SK-MEL-5 (cell line): ENCODE measurements around the gene MYF5. TPM values are rescaled to one million over a fixed set of nuclear protein-coding genes. Genes with fewer than 3 reads are reported as not detected.
A peak's percentile ranks its signal among the peaks of the same experiment; 100 is the strongest.

Experiments used
- DNase-seq: peaks from one replicate; pipeline ENCODE4 v3.0.0-alpha.2; 2016; ENCODE audit warnings: low read depth, low spot score
- in situ Hi-C: cut with HindIII; loops from 2 replicates; pipeline ENCODE4 v1.10.0; 2016; ENCODE audit warnings: low sequenced_read_pairs, high pct_unique_total_duplicates, low pct_unique_long_range_greater_than_20kb
- total RNA-seq: library from RNA; depleted of rRNA; stranded (reverse); fragments of >200 nt; shearing (Covaris generic); gene quantifications from 2 replicates; pipeline ENCODE4 v1.2.3, GENCODE V29; 2014

The MYF5 gene
- total RNA-seq, 1 experiment from 2014 or later = not detected

DNA sequence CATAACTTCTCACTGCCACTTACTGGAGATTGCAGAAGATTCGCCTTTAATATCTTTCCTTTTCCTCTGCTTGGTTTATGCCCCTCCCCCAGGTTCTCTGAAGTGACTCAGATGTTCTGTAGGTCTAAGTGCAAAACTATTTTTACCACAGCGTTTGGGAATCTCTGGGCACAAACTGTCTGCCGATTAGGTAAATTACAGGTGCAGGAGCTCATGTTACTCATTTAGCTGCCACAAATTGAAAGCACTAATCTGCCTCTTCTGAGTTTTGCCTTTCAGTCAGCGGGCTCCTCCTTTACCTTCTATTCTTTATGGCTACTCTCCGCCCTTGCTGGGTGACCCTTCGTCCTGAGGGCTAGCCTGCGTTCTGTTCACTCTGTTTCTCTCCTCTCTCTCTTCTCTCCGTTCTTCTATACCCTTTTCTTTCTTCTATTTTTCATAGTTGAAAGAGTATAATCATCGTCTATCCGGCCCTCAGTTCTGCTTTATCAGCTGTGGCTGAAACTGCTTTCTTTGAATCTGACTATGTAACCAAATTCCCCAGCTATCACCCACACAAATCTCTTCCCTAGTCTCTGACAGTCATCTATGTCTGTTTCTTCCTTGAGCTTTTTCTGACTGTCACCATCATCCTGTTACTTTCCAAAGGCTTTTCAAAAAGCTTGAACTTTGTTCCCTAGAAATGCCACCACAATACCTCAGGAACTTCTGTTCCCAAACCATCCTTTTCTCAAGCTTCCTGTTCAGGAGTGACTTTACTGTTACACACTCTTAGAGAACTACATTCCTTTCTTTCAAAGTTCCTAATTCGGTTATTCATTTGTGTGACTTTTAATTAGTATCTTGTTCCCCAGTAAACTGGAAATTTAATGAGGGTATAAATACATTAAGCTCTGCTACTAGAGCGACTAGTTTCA, 13.6 kb upstream of the MYF5 start:
- in situ Hi-C loops = no loop called here
- DNase-seq = no peak

DNA sequence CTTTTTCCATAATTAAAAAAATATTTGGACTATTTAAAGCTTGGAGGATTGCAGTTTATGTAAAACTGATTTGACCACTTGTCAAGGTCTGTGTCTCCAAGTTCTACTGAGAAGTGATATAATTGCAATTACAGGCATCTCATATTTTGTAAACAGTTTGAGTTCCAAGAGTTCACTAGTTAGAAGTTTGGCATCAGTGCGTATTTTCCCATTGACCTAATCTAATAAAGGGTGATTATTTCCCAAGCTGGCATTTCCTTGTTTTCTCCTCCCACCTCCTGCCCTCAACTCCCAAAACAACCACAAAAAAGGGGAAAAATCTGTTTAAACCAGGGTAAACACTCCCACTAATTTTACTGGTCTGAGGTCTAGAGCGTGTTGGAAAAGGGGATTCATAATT, 12.3 kb upstream of the MYF5 start:
- in situ Hi-C loops = no loop called here
- DNase-seq = no peak

DNA sequence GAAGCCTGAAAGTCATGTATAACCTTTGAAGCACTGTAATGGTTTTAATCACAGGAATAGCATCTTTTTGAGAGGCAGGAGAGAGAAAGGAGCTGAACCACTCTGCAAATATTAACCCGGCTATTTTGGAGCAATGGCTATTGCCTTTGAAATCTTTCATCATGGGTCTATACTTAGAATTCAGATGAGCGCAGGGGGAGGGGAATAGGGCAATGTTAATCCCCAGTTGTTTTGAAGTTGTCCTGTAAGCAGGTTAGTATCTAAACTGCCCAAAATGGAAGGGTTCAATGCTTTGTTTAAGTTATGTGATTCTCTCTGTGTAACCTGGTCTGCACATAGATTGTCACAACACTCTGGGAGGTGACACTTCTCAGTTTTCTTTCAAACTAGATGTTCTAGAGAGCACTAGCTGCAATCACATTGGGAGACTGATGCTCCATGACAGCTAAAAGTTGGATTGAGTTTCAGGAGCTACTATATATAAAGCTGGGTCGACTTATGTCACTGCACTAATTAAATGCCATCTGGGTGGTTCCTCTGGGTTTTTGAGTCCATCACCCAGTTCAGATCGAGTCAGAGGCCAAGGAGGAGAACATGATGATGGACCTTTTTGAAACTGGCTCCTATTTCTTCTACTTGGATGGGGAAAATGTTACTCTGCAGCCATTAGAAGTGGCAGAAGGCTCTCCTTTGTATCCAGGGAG, 9.4 kb upstream of the MYF5 start, which contains the start of gene MYF6:
Gene MYF6 (plus strand): TSS at position 509 of the 704 bp plus-strand sequence. CDS start 86 bp downstream, at position 595.
- in situ Hi-C loops = no loop called here

DNA sequence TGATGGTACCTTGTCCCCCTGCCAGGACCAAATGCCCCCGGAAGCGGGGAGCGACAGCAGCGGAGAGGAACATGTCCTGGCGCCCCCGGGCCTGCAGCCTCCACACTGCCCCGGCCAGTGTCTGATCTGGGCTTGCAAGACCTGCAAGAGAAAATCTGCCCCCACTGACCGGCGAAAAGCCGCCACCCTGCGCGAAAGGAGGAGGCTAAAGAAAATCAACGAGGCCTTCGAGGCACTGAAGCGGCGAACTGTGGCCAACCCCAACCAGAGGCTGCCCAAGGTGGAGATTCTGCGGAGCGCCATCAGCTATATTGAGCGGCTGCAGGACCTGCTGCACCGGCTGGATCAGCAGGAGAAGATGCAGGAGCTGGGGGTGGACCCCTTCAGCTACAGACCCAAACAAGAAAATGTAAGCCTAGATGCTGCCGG, 8.9 kb upstream of the MYF5 start:
- in situ Hi-C loops = no loop called here

More for the DNA sequence above, 9.4 kb upstream of the MYF5 start, which contains the start of gene MYF6:
- DNase-seq = no peak

DNA sequence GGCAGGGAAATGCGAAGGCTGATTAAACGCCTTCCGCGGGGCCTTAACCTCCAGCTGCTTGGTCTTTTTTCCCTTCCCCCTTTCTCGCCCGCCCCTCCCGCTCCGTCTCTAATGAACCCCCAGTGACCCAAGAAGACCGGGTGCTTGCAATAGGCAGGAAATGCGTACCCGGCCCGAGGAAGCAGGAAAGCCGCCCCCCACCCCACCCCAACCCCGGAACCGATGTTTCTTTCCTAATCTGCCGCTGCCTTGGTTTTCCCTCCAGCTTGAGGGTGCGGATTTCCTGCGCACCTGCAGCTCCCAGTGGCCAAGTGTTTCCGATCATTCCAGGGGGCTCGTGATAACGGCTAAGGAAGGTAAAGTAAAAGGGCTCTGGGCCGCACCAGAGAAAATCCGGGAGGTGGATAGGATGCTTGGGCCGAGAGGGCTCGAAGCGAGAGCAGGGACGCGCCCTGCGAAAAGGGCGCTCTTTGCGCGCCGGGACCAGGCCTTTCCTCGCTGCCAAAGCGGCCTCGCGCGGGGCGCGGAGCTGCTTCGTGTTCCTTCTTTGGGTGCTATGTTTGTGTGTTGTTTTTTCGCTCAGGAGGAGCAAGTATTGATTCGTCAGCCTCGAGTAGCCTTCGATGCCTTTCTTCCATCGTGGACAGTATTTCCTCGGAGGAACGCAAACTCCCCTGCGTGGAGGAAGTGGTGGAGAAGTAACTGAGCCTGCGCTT, 8.3 kb upstream of the MYF5 start:
- no peak for DNase-seq
- in situ Hi-C loops = no loop called here

More for the DNA sequence above, 8.9 kb upstream of the MYF5 start:
- no peak for DNase-seq

DNA sequence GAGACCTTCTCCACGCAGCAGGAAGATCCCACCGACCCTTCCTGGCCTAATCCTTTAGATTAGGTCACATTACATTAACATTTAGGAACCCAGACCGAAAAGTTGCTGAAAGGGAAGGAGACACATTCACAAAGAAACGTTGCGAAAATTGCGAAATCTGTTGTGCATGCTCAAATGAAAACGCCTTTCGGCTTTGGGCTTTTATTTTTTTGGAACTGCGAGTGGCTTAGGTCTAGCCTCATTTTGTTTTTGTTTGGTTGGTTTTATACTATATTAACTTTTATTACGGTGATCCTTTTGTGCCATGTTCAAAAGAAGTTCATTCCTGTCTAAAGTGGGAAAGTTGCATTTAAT, 7.8 kb upstream of the MYF5 start:
- DNase-seq = no peak
- in situ Hi-C loops = no loop called here

DNA sequence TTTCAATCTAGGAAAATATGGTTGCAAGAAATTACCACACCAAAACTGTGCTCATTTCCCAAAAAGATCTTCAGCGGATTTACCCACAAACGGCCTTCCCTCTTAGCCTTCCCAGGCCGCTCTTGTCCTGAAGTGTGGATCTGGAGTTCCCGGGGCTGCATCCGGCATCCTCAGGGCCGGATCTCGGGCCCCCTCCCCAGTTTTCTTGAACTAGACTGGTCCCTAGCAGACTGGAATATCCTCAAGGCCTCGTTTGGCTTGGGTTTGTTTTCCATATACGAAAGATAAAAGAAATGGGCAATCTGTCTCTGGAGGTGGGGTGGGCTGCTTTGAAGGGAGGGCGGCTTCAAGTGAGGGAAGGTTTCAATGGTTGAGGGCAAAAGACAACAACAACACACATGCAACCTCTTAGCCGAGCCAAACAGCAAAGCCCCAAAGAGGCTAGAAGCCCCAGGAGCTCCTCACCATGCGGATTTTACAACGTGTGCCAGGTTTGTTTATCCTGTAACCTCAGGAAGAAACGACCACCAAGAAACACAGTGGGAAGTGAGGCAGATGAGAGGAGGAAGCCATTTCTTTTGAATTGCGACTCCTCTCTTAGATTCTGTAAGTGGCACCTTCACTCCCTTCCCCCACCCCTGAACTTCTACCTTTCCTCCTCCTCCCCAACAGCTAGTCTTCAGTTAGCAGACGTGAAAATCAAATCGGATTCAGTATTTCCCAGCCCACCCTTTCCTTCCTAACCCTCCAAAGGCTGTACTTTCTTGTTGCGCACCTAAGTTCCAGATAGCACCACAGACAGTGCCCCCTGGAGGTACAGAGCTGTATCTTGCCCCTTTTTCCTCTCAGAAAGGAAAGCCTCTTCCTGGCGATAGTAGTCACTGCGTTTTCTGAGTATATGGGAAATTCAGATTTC, 6.6 kb upstream of the MYF5 start:
- peak; percentile 53 for DNase-seq
- in situ Hi-C loops = no loop called here

DNA sequence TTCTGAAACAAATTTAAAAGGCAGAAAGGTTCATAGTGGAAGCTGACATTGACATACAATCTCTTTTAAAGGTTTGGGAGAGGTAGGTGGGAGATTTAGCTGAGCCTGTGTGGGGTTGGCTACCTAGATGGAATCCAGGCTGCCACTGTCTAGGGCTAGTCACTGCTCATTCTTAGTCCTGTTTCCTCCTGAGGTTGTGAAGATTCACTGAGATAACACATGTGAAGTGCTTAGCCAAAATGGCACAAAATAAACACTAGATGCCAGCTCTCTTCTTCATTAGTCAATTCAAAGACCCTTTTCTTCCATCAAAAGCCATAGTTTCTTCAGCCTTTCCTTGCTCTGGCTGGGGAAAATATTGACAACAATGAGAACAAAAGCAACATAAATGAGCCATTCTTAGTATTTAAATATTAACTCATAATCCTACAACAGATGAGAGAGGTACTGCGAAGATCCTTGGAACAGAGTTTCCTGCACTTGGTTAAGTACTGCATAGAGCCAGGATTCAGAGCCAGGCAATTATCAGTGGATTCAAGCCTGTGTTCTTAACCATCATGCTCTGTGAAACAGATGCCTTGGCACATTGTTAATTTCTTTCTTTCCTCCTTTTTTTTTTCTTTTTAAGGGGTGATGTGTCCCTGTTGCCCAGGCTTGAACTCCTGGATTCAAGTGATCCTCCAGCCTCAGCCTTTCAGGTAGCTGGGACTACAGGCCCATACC, 5.8 kb upstream of the MYF5 start:
- in situ Hi-C loops = no loop called here
- no peak for DNase-seq

DNA sequence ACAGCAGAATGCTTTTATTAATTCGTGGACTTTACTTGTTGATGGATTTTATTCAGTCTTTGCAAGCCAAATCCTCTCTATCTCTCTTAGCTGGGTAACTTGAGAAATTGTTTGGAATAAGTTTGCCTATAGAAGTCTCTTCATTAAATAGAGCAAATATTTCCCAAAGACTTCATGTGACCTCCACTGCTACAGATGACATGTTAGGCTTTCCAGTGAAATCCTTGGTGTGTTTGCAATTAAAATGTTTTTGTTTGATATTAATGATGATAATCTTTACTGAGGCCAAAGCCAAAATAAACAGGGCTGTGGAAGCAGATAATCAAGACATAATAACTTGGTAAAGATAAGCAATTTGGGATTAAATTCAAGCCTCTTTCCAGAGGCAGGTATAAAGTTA, 4.8 kb upstream of the MYF5 start:
- DNase-seq = no peak
- in situ Hi-C loops = no loop called here

DNA sequence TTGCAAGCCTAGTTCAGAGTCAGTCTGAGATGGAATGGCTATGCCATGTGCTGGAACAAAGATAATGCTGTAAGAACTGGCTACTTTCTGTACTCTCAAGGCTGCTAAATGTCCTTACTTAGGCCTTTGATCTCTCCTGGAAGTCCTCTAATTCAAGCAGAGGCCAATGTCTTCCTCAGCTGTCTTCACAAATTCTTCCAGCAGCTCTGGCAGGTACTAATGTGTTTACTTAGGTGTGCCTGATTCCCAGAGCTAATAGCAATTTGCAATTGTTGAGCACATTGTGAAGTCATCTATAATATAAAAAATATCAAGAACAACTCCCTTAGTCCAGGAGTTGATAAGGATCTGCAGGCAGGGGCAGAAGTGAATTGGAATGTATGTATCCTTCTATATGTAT, 3.8 kb upstream of the MYF5 start:
- in situ Hi-C loops = no loop called here
- DNase-seq = no peak

DNA sequence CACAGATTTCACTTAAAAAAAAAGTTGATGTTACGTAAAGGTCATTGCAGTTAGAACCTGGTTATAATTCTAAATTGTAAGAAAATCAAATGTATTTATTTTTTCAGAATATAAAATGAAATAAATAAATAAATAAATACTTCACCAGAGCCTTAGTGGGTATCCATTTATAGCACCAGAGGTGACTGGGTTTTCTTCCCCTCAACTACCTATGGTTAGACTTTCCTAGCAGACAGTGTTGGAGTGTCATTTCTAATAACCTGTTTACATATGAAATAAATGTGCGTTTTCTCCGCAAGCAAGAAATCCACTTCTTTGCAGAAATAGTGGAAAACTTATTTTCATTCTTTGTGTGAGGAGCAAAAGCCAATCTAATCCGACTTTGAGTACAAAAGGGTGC, 3.3 kb upstream of the MYF5 start:
- DNase-seq = no peak
- in situ Hi-C loops = no loop called here

DNA sequence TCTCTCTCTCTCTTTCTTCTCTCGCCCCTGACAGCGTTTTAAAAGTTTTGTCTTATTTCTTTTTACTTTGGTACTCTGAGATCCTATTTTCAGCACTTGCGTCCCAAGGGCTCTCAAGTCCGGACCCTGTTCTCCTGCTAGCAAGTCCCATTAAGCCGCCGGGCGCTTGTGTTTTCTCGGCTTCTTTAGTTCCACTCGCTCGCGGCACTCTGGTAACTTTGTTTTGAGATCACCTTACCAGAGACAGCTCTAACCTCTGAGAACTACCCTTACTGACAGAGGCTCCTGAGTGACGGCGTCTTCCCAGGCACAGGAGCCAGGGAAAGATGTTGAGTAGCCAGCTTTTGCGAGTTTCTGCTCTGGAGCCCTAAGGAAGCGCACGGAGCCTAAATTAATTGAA, 2.7 kb upstream of the MYF5 start:
- DNase-seq = no peak
- in situ Hi-C loops = no loop called here

DNA sequence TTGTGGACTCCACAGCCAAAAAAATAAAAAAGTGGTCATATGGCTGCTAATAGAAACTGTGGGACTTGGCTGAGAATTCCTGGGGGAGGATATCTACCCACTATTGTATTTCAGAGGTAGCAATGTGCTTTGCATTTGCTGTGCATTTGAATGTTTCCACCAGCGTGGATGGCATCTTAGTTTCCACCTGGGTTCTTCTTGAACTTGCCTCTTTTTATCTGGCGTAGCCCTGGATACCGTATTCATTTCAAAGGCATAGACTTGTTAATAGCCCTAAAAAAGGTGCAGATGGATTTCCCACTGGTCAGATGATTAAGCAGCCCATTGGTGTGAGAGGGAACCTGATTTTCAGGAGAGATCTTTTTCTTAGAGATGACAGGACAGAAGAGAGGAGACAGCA, 1.9 kb upstream of the MYF5 start:
- in situ Hi-C loops = no loop called here
- no peak for DNase-seq

DNA sequence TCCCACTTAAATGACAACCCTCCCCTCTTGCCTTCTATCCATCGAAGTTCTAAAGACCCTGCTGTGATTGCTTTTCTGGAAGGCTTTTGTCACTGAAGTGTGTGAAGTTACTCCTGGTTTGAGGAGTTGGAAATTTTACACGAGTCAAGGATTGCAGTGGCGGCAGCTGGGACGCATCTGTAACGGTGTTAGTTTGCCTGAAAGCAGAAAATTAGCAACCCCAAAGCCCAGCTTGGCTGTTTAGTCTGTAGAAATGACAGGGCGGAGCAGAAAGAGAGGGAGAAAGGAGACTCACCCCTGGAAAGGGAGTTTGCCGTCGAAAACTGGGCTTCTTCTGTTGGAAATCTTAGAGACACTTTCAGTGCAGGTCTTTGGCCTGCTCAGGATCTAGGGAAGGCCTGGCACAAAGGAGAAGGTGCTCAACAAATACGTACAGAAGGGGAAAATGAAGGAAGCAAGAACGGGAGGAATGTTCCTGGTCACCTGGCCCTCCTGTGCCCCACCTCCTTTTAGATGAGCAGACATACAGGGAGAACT, 931 bp upstream of the MYF5 start:
- DNase-seq = no peak
- in situ Hi-C loops = no loop called here

DNA sequence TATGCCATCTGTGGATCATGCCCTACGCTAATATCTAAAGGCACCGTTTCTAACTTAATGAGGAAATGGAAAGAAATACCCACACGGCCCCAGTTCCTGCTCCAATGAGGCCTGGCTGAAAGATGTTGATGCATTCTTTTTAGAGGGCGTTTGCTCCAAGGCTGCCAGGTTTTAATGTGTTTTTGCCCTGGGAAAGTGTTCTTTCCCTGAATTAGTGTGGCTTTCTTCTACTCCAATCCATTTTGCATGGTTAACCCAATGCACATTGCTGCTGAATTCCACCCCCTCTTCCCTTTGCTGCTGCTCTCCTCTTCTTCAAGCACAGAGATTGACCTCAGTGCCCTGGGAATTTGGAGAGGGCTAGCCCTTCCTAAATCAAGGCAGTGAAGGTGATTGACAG, 1.1 kb downstream of the MYF5 start:
- DNase-seq = no peak
- in situ Hi-C loops = no loop called here

DNA sequence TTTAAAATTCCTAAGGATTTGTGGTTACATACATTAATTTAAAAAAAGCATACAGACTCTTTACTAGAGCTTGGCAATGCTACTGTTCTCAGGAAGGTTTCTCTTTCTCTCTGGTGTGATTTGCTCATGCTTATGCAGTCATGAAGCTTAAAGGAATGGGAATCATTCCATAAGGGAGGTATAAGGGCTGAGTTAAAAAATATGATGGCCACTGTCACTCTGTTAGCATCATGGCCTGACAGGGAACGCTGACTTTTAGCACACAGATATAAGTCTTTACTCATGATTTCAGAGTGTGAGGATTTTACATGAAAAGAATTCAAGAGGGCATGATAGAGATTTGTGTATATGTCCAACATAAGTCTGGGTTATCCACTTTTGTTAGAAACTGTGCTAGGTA, 3.8 kb downstream of the MYF5 start:
- in situ Hi-C loops = no loop called here
- no peak for DNase-seq

DNA sequence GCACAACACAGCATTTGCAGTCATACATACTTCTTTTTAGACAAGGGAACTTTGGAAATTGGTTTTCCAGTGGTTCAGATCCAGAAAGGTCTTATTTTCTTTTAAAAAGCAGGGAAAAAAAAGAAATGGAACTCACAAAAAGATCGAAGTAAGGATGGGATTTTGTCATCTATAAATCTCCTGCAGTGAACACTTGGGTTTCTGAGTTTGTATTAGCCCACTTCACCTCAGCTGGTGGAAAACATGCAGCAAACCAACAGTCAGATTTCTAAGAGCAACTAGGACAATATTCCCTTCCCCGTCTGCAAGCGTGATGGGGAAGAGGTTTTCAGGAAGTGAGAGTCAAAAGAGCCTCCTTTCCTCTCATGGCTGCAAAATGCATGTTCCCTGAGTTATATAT, 4.6 kb downstream of the MYF5 start:
- no peak for DNase-seq

More for the DNA sequence above, 4.6 kb downstream of the MYF5 start:
- in situ Hi-C loops = no loop called here
